Mesendoderm (in vitro differentiated cells): ENCODE measurements around the gene SMAD5.

Source experiments
- DNase-seq: peaks from one replicate; pipeline ENCODE4 v3.0.0; 2013
- H2AK5ac ChIP-seq: 2 replicates; pipeline ENCODE4 v1.6.1; 2013; ENCODE audit warnings: low read length, inconsistent platforms
- H2BK120ac ChIP-seq: 2 replicates; pipeline ENCODE4 v1.6.1; 2013; ENCODE audit warnings: low read depth, mild to moderate bottlenecking, low read length, moderate library complexity, mixed read lengths
- H2BK15ac ChIP-seq: replicated peaks from 2 replicates; pipeline ENCODE4 v1.6.1; 2013; ENCODE audit warnings: low read depth, mild to moderate bottlenecking, moderate library complexity
- H2BK5ac ChIP-seq: 2 replicates; pipeline ENCODE4 v1.6.1; 2013; ENCODE audit warnings: low read length, inconsistent platforms
- H3K18ac ChIP-seq: 2 replicates; pipeline ENCODE4 v1.6.1; 2013; ENCODE audit warnings: mild to moderate bottlenecking, low read length, mixed read lengths
- H3K23ac ChIP-seq: one replicate; pipeline ENCODE4 v1.6.1; 2013; ENCODE audit warnings: low read length
- H3K27ac ChIP-seq: 2 replicates; pipeline ENCODE4 v1.5.1; 2013; ENCODE audit warnings: low read depth, mild to moderate bottlenecking, inconsistent platforms, low read length, moderate library complexity
- H3K27me3 ChIP-seq: 2 replicates; pipeline ENCODE4 v1.6.1; 2013; ENCODE audit warnings: low read length, control low read depth, mild to moderate bottlenecking, inconsistent platforms; ENCODE audit not compliant: insufficient read depth, poor library complexity
- H3K36me3 ChIP-seq: 2 replicates; pipeline ENCODE4 v1.6.1; 2013; ENCODE audit warnings: low read length, inconsistent platforms; ENCODE audit not compliant: control insufficient read depth, insufficient read depth
- H3K4ac ChIP-seq: one replicate; pipeline ENCODE4 v1.6.1; 2013; ENCODE audit warnings: low read depth, mild to moderate bottlenecking, low read length, moderate library complexity
- H3K4me1 ChIP-seq: 2 replicates; pipeline ENCODE4 v1.6.1; 2013; ENCODE audit warnings: low read depth, low read length, inconsistent platforms; ENCODE audit not compliant: control insufficient read depth
- H3K4me2 ChIP-seq: 2 replicates; pipeline ENCODE4 v1.6.1; 2013; ENCODE audit warnings: low read length
- H3K4me3 ChIP-seq: 2 replicates; pipeline ENCODE4 v1.5.1; 2013; ENCODE audit warnings: mild to moderate bottlenecking, low read length
- H3K56ac ChIP-seq: one replicate; pipeline ENCODE4 v1.6.1; 2013; ENCODE audit warnings: low read length
- H3K79me1 ChIP-seq: 2 replicates; pipeline ENCODE4 v1.6.1; 2013; ENCODE audit warnings: low read length, inconsistent platforms
- H3K79me2 ChIP-seq: 2 replicates; pipeline ENCODE4 v1.6.1; 2013; ENCODE audit warnings: mild to moderate bottlenecking, low read length; ENCODE audit not compliant: control insufficient read depth, insufficient read depth
- H3K9ac ChIP-seq: 2 replicates; pipeline ENCODE4 v1.6.1; 2013; ENCODE audit warnings: low read length, inconsistent platforms
- H4K5ac ChIP-seq: one replicate; pipeline ENCODE4 v1.6.1; 2013; ENCODE audit warnings: low read length
- H4K8ac ChIP-seq: one replicate; pipeline ENCODE4 v1.6.1; 2013; ENCODE audit warnings: low read depth, mild to moderate bottlenecking, control low read depth, low read length, moderate library complexity
- WGBS: extraction: QIAGEN DNeasy Blood & Tissue Kit; methylation state at CpG from one replicate; pipeline ENCODE4 v1.1.7; 2013; ENCODE audit warnings: low lambda C conversion rate, missing lambda C conversion rate; ENCODE audit not compliant: insufficient coverage; ENCODE audit errors: extremely low coverage; 5-methylcytosine and 5-hydroxymethylcytosine counted together

The SMAD5 gene

DNA sequence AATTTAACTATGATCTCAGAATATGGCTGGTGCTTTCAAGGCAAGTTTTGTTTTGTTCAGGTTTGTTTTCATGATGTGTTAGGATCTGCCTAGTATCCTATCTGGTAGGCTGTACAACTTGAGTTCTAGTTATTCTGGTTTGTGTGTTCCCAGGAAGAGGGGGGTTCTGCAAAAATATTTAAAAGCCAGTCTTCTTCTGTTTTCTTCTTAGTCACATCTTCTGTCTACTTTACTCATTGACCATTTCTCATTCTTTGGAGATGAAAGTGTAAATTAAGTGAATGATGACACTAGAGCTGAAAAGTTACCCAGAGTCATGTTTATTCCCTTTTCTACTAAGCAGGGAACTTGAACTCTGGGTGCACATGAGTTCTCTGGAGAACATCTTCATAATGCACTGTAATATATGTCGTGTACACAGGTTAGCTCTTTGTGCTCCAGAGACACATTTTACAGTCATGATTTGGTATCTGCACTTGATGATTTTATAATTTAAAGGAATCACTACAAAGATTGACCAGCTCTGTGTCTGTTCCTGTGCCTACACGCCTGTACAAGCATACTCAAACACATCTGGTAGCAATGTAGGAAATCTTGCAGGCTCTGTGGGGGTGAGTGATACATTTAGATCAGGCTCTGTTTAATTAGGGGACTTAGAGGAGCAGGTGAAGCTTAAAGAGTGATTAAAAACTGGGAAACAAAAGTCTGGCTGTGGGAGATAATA lies 5.0 kb downstream of the SMAD5 start:
- Histone ChIP-seq H3K36me3 (peaks cover 1% of the 10 kb centered on the region), H3K18ac (no peak overlapping the region), H3K4me2 (no peak overlapping the region), H3K79me1 (peaks cover 23% of the 10 kb centered on the region), H3K27me3 (no peaks in the 10 kb centered on the region), H2BK120ac (no peak overlapping the region), H2BK5ac (no peak overlapping the region), H3K9ac (no peak overlapping the region), H3K4me1 (peaks cover 10% of the 10 kb centered on the region), H3K56ac (peak overlapping the region; percentile 11), H3K79me2 (peaks cover 78% of the 10 kb centered on the region), H3K23ac (no peak overlapping the region), H3K4me3 (no peak overlapping the region), H3K27ac (no peak overlapping the region), H2BK15ac (no peak overlapping the region), H2AK5ac (no peak overlapping the region), H4K5ac (no peak overlapping the region), H4K8ac (no peak overlapping the region), H3K4ac (no peak overlapping the region)
- WGBS, result no CpG with 5 or more reads among the region's 2 CpGs
- DNase-seq, result no peak

DNA sequence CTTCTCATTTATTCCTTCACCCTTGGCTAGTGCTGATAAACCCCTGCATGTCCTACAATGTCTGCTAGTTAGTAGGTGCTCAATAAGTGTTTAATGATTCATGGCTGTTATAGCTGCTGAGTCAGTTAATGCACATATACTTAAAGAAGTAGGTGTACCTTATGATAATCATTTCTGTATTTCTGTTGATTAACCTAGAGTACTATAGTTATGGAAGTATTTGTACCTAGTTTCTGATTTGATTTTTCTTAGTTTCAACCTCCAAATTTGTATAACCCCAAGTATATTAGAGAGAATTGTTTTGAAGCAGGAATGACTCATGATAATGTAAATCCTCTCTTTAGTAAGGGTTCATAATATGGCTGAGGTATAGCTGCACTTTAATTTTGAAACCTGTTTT lies 8.9 kb downstream of the SMAD5 start:
- no peak overlapping the region for H2BK5ac ChIP-seq
- no peak overlapping the region for H3K4me2 ChIP-seq
- no peak overlapping the region for H3K56ac ChIP-seq
- H3K18ac ChIP-seq, result no peak overlapping the region
- H3K4me3 ChIP-seq, result no peak overlapping the region
- no peaks in the 10 kb centered on the region for H3K27me3 ChIP-seq
- DNase-seq, result no peak
- no peak overlapping the region for H3K4ac ChIP-seq
- no peak overlapping the region for H2BK120ac ChIP-seq
- H2AK5ac ChIP-seq, result no peak overlapping the region
- no peak overlapping the region for H3K23ac ChIP-seq
- H2BK15ac ChIP-seq, result no peak overlapping the region
- H3K4me1 ChIP-seq, result peaks cover 8% of the 10 kb centered on the region
- no peak overlapping the region for H3K27ac ChIP-seq
- no peak overlapping the region for H3K9ac ChIP-seq
- H4K8ac ChIP-seq, result no peak overlapping the region
- H3K36me3 ChIP-seq, result peaks cover 1% of the 10 kb centered on the region
- no peak overlapping the region for H4K5ac ChIP-seq
- peaks cover 74% of the 10 kb centered on the region for H3K79me2 ChIP-seq
- peaks cover 23% of the 10 kb centered on the region for H3K79me1 ChIP-seq

DNA sequence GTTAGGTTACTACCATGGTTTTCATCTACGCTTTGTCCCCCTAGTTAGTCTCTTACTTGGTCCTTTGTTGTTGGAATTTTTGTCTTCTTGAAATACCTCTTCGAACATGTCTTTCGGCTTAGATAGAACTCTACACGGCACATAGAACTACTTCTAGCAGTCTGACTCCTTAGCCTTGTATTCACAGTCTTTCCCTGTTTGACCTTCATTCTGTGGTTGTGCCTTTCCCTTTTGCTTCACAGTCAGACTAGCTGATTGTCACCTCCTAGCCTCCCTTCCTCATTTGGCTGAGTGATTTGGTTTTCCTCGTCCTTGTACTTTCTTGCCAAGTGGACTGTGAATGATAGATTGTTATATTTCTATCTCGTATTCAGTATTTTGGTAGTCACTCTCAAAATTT lies 10.7 kb downstream of the SMAD5 start:
- DNase-seq, result no peak
- H3K4me3 ChIP-seq, result no peak overlapping the region
- peaks cover 60% of the 10 kb centered on the region for H3K79me2 ChIP-seq
- H3K27ac ChIP-seq, result no peak overlapping the region
- no peak overlapping the region for H2BK5ac ChIP-seq
- no peak overlapping the region for H2AK5ac ChIP-seq
- H3K9ac ChIP-seq, result no peak overlapping the region
- H3K79me1 ChIP-seq, result peaks cover 19% of the 10 kb centered on the region
- peaks cover 1% of the 10 kb centered on the region for H3K36me3 ChIP-seq
- H3K23ac ChIP-seq, result no peak overlapping the region
- H3K27me3 ChIP-seq, result no peaks in the 10 kb centered on the region
- H3K4me2 ChIP-seq, result no peak overlapping the region
- H3K4ac ChIP-seq, result no peak overlapping the region
- H3K18ac ChIP-seq, result no peak overlapping the region
- no peak overlapping the region for H2BK15ac ChIP-seq
- no peak overlapping the region for H2BK120ac ChIP-seq
- peaks cover 2% of the 10 kb centered on the region for H3K4me1 ChIP-seq
- no peak overlapping the region for H4K8ac ChIP-seq
- no peak overlapping the region for H4K5ac ChIP-seq
- H3K56ac ChIP-seq, result no peak overlapping the region
- no CpG with 5 or more reads among the region's 6 CpGs for WGBS

DNA sequence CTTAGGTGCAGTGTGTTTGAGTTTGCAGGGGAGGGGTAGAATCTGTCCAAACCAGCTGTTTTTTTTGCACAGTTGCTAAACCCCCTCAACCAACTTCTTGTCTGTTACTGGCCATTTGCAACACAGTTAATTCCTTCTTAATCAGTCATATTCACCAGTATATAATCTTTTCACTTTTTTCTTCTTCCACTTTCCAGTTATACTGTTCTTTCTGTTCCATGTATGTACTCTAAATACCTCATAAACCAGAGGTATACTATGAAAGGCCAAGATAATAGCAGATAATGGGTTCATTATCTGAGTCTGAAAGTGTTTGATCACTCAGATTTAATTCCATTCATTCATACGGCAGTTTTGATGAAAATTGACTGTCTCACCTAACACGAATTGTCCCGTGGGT lies 11.1 kb downstream of the SMAD5 start:
- no peak overlapping the region for H3K4ac ChIP-seq
- H3K56ac ChIP-seq, result no peak overlapping the region
- no peak for DNase-seq
- no peak overlapping the region for H3K4me3 ChIP-seq
- H3K18ac ChIP-seq, result no peak overlapping the region
- H3K36me3 ChIP-seq, result peaks cover 1% of the 10 kb centered on the region
- H2BK15ac ChIP-seq, result no peak overlapping the region
- no peak overlapping the region for H2BK5ac ChIP-seq
- H2BK120ac ChIP-seq, result no peak overlapping the region
- no peak overlapping the region for H3K23ac ChIP-seq
- no peak overlapping the region for H4K8ac ChIP-seq
- no peak overlapping the region for H3K9ac ChIP-seq
- H3K4me2 ChIP-seq, result no peak overlapping the region
- H3K4me1 ChIP-seq, result peaks cover 2% of the 10 kb centered on the region
- no peak overlapping the region for H2AK5ac ChIP-seq
- H3K27ac ChIP-seq, result no peak overlapping the region
- no CpG with 5 or more reads among the region's 3 CpGs for WGBS
- H3K79me2 ChIP-seq, result peaks cover 56% of the 10 kb centered on the region
- H3K27me3 ChIP-seq, result no peaks in the 10 kb centered on the region
- H4K5ac ChIP-seq, result no peak overlapping the region
- H3K79me1 ChIP-seq, result peaks cover 17% of the 10 kb centered on the region

DNA sequence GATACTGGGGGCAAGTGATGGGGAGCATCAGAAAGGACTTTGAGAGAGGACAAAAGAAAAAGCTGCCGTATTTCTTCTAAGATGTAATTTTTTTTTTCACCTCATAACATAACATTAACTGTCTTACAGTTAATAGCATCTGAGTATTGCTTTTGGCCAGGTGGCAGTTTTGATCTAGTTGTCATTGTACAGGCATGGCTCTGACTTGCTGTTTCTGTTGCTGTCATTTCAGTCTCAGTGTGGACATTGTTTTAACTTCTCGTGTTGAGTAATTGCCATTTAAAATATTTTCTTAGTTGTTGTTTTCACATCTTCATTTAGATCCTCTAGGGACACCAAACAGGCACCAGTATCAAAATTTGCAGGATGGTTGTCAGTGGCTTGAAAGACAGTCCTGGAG lies 12.4 kb downstream of the SMAD5 start:
- no peak overlapping the region for H3K4ac ChIP-seq
- no peak overlapping the region for H3K9ac ChIP-seq
- H2BK15ac ChIP-seq, result no peak overlapping the region
- H3K4me1 ChIP-seq, result peaks cover 2% of the 10 kb centered on the region
- WGBS, result no CpG with 5 or more reads among the region's 2 CpGs
- H3K79me1 ChIP-seq, result peaks cover 12% of the 10 kb centered on the region
- no peak overlapping the region for H4K8ac ChIP-seq
- H3K27ac ChIP-seq, result no peak overlapping the region
- DNase-seq, result no peak
- peaks cover 1% of the 10 kb centered on the region for H3K36me3 ChIP-seq
- no peak overlapping the region for H3K56ac ChIP-seq
- peaks cover 44% of the 10 kb centered on the region for H3K79me2 ChIP-seq
- no peak overlapping the region for H3K4me3 ChIP-seq
- H2BK120ac ChIP-seq, result no peak overlapping the region
- H4K5ac ChIP-seq, result no peak overlapping the region
- H3K27me3 ChIP-seq, result no peaks in the 10 kb centered on the region
- H2BK5ac ChIP-seq, result no peak overlapping the region
- no peak overlapping the region for H2AK5ac ChIP-seq
- H3K23ac ChIP-seq, result no peak overlapping the region
- H3K4me2 ChIP-seq, result no peak overlapping the region
- no peak overlapping the region for H3K18ac ChIP-seq

DNA sequence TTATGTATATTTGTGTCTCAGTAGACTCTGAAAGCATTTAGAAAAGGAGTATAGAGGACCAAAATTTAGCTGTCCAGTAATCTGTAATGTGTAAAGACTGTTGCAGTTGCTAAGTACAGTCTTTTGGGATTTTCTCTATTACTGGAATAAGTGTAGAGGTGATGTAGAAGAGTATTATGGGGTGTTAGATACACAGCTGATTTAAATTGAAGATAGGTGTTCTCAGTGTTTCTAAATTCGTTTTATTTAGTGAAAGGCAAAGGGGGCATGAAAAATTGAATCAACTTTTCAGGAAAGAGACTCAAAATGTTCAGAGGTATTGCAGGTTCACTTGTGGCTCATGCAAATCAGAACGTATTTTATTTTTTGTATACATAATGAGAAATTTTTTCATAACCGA lies 13.6 kb downstream of the SMAD5 start:
- Histone ChIP-seq H3K56ac (no peak overlapping the region), H4K8ac (no peak overlapping the region), H3K4me1 (no peaks in the 10 kb centered on the region), H3K4me2 (no peak overlapping the region), H3K9ac (no peak overlapping the region), H2BK5ac (no peak overlapping the region), H3K27ac (no peak overlapping the region), H2BK15ac (no peak overlapping the region), H4K5ac (no peak overlapping the region), H3K79me2 (peaks cover 35% of the 10 kb centered on the region), H2BK120ac (no peak overlapping the region), H3K79me1 (peaks cover 10% of the 10 kb centered on the region), H3K18ac (no peak overlapping the region), H3K27me3 (no peaks in the 10 kb centered on the region), H3K4me3 (no peak overlapping the region), H3K36me3 (no peaks in the 10 kb centered on the region), H3K23ac (no peak overlapping the region), H2AK5ac (no peak overlapping the region), H3K4ac (no peak overlapping the region)
- DNase-seq, result no peak
- no CpG with 5 or more reads among the region's 3 CpGs for WGBS
